GM12872 (cell line): ENCODE results near the gene DDX27.
A peak's percentile ranks its signal among the peaks of the same experiment; 100 is the strongest.

Source experiments
- TF ChIP-seq, protein P1 (sequence below): IDR thresholded peaks from 3 replicates; pipeline ENCODE4 v1.5.1; 2011; ENCODE audit warnings: low read depth, mild to moderate bottlenecking, low read length, moderate library complexity; ENCODE audit not compliant: insufficient read depth

Gene DDX27

DNA sequence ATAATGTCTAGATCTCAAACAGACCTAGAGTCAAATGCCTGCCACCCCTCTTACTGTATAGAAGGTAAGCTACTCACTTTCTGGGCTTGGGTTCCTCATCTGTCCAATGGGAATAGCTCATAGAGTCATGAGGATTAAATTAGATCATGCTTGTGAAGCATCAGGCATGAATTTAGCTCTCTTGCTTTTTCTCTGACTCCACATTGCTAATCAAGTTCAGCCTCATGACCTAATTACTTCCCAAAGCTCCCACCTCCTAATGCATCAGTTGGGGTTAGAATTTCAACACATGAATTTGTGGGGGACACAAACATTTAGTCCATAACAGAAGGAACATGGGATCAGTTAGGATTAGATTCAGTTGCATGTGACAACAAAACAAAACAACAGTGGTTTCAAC lies 4.6 kb upstream of the DDX27 start:
- TF ChIP-seq, protein P1, sequence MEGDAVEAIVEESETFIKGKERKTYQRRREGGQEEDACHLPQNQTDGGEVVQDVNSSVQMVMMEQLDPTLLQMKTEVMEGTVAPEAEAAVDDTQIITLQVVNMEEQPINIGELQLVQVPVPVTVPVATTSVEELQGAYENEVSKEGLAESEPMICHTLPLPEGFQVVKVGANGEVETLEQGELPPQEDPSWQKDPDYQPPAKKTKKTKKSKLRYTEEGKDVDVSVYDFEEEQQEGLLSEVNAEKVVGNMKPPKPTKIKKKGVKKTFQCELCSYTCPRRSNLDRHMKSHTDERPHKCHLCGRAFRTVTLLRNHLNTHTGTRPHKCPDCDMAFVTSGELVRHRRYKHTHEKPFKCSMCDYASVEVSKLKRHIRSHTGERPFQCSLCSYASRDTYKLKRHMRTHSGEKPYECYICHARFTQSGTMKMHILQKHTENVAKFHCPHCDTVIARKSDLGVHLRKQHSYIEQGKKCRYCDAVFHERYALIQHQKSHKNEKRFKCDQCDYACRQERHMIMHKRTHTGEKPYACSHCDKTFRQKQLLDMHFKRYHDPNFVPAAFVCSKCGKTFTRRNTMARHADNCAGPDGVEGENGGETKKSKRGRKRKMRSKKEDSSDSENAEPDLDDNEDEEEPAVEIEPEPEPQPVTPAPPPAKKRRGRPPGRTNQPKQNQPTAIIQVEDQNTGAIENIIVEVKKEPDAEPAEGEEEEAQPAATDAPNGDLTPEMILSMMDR = no peak

DNA sequence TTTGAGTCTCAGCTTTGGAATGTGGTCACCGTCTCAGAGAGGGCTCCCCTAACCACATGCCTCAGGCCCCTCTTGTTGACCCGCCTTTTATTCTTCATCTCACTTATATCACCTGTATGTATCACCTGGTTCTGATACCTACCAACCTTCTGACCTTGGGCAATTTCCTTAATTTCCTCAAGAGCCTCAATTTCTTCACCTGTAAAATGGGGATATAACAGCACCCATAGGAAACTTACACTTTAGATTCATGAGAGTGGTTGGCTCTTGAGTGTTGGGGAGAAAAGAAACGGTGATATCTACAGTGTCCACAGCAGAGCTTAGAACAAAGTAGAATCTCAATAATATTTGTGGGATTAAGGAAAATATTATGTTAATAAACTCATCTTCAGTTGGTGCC lies 4.0 kb upstream of the DDX27 start:
- TF ChIP-seq, protein P1 = no peak

- TF ChIP-seq, protein P1 = peak; percentile 90
Measured at GRCh38 chr20:49216991-49217578, 2.1 kb upstream of the DDX27 start.

DNA sequence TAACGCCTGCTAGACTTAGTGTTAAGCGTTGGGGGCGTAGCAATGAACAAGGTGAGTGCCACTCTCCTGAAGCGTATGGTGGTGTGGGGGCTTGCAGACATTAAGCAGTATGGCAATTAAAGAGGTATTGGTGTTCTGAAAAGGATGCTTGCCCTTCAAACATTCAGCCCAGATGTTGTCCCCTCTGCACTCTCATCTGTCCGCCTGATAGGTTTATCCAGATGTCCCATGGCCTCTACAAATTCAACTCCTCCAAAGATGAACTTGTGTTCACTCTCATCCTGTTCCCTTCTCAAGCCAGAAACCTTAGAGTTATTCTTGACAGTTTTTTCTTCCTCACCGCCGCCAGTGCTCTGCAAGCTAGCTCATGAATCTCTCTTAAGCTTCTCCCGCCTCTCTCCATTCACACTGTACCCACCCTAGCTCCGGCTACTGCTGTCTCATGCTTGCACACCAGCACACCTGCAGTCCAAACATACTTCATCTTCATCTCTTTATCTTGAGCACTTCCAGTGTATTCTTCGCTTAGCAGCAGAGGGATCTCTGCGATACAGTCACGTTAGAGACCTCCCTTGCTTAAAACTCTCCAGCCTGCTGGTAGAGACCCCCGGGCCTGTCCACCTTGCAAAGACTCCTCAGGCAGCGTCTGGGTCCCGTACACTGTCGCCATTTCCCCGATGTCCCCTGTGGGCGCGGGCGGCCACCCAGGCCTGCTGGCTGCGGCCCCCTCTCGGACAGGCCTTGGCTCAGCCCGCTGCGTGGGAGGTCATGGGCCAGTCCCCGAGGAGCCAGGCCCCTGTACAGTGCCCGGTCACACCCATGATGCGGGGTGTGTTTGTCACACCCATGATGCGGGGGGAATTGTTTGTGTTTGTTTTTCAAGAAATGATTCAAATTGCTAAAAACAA lies 962 bp downstream of the DDX27 start:
- TF ChIP-seq, protein P1 = no peak

GRCh38 chr20:49225896-49226295 lies 6.7 kb downstream of the DDX27 start:
- TF ChIP-seq, protein P1 = no peak

DNA sequence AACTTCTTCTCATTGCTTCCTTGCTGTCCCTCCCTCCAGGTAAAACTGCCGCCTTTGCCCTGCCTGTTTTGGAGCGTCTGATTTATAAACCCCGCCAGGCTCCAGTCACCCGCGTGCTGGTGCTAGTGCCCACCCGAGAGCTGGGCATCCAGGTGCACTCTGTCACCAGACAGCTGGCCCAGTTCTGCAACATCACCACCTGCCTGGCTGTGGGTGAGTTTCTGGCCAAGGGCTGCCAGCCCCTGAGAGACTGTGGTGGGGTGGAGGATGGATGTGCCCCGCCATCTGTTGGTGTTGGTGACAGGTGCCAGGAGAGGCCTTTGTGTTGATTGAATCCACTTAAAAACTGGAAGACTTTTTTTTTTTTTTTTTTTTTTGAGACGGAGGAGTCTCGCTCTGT lies 9.5 kb downstream of the DDX27 start:
- TF ChIP-seq, protein P1 = no peak

- TF ChIP-seq, protein P1 = no peak
Measured at GRCh38 chr20:49229381-49229780, 10.2 kb downstream of the DDX27 start.
